Activated T-cell treated with anti-CD3 and anti-CD28 coated beads, Interleukin-2, amount 50 U/mL, for 48 hours (primary cell): Measurements from ENCODE around the gene FBLN1.
"Not testable (repeated sequence)": the region's sequence is repeated elsewhere in the genome, so short reads cannot be mapped to it uniquely, and the experiment has no call there.

Experiments
- DNase-seq, 2 experiments: peaks; one replicate each; pipeline ENCODE4 v3.0.0-alpha.2; 2020

Gene FBLN1

DNA sequence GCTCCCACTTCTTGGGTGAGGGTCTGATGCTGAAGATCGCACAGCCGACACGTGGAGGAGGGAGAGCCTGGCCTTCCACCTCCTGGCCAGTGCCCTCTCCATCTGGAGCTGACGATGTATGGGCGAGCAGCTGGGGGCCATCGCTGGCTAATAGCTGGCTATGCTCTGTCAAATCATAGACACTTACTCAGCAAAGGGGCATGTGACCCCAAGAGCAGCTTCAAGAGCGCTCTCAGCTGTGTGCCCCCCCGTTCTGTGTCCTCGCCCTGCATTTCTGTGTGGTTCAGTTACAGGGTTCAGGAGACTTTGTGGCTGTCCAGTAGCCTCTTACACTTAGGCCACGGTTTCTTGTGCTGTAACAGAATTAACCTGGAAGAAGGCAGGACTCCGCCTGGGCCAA is 26.4 kb downstream of the FBLN1 start:
- DNase-seq = no peak

DNA sequence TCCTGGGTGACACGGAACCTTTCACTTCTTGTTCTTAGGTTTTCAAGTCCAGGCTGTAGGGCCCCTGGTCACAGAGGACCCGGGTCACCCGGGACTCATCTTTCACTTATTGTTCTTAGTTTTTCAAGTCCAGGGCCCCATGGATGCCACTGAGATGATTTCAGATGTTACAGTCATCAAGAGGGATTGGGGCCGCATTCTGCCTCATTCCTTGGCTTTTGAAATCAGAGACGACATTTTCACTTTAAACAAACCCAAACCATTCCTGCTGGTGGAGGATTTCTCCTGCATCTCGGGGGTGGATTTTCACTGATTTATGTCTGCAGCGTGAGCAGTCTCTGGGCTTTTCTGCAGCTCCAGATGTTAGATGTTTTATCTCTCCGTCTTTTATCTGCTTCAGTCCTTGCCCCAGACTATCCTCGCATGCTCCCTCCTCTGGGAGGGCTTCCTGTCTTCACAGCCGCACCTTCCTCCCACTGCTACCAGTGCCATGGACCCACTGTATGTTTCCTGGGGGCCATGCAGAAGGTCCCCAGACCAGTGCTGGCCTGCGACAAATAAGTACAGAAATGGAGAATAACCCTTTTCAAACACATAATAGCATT is 27.4 kb downstream of the FBLN1 start:
- DNase-seq = no peak

DNA sequence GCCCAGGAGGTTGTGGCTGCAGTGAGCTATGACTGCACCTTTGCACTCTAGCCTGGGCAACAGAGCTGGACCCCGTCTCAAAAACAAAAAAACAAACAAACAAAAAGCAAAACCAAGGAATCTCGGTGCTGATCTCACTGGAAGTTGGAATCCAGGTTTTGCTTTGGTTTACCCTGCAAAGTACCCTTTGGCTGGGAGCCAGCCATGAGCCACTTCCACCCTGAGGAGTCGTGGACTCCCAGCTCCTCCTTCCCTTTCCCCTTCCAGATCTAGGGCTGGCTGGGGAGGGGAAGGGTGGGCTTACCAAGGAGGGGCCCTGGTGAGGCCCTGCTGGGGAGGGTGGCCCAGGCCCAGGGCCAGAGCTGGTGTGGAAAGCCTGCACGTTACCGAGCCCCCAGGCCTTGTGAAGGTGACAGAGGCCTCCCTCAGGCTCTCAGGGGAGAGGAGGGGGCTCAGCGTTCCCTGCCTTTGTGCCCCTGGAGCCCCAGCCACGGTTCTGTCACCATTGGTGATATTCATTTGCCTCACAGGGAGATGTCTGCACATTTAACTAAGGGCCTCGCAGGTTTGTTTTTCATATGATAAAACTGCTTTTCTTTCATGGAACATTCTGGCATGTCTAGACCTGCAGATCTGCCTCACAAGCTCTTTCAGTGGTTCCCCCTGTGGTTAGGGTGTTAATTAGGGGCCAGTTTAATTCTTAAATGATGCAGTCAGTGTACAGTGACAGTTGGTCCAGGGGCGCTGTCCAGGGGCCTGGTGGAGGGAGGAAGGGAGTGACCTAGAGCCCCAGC is 29.0 kb downstream of the FBLN1 start:
- DNase-seq = no peak

DNA sequence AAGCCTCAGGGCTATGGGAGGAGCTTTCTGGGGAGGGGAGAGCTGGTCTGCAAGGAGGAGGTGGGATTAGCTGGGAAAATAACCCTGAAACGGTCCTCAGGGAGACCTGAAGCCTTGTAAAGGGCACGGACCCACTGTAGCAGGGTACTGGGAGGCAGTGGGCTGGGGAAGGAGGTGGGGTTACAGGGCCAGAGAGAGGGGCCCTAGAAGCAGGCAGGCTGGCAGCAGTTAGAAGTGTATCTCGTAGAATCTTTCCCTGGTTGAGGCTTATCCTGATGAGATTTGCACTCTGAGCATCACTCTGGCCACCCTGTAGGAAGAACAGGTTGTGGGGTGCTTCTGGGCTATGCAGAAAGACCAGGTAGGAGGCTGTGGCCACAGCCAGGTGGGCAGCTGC is 29.6 kb downstream of the FBLN1 start:
- DNase-seq = no peak

DNA sequence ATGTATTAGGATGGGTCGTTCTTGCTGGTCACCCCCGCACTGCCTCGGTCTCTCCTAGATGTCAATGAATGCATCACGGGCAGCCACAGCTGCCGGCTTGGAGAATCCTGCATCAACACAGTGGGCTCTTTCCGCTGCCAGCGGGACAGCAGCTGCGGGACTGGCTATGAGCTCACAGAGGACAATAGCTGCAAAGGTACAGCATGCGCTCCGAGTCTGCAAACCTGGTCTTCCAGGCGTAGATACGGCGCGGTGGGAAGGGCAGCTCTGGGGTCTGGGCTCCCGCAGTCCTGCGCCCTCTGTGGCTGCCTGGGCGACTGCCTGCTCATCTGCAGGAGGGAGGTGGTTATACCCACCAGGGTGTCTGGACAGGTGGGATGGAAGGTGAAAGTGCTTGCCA is 31.0 kb downstream of the FBLN1 start:
- DNase-seq = no peak

DNA sequence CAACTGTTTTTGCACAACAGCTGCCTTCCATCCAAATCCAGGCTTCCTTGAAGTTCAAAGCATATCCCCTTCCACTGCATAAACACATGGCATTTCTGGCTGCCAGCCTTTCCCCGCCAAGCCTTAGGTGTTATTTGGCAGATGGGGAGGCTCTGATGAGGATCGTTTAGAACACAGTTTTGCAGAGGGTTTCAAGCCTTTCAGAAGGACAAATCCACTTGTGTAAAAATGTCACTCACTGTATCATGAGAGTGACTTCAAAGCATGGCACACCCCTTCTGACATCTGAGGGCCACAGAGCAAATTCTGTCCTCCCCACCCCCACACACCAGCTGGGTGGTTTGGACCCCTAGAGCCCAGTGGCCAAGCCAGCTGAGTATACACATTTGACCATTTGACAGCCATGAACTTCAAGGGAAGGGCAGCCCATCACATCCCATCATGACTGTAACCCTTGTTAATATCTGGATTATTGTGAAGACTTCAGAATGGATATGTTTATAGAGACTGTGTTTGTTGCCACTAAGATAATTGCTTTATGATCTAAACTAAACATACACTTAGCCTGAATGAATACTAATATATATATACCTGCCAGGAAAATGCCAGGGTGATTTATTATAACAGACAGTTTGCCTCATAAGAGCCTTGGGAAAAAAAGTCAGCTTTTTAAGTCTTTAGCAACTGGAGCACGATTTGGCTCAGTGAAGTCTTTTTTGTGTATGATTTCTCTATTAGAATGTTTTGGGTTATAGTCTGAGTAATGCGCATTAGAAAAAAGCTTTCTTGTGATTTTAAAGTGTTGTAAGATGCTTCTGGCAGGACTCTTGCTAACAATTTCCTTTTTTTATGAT is 31.9 kb downstream of the FBLN1 start:
- DNase-seq = no peak

DNA sequence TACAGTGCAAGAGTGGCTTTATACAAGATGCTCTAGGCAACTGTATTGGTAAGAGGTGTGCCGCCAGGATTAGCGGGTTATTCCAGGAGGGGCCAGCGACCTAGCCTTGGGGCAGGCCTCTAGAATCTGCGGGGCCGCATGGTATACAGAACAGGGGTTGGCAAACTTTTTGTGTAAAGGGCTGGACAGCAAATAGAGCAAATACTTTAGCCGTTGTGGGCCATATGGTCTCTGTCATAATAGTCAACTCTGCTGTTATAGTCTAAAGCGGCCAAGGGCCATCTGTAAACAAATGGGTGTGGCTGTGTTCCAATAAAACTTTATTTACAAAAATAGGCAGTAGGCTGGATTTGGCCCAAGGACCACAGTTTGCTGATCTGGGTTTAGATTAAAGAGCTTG is 32.6 kb downstream of the FBLN1 start:
- DNase-seq = no peak

DNA sequence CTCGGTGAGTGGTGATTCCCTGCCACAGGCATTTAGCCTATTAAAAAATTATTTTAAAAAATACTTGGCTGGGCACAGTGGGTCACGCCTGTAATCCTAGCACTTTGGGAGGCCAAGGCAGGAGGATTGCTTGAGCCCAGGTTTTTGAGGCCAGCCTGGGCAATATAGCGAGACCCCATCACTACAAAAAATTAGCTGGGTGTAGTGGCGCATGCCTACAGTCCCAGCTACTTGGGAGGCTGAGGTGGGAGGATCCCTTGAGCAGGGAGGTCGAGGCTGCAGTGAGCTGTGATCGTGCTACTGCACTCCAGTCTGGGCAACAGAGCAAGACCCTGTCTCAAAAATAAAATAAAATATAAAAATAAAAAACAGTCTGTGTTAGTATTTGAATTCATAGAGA is 33.2 kb downstream of the FBLN1 start:
- DNase-seq = not testable (repeated sequence)

DNA sequence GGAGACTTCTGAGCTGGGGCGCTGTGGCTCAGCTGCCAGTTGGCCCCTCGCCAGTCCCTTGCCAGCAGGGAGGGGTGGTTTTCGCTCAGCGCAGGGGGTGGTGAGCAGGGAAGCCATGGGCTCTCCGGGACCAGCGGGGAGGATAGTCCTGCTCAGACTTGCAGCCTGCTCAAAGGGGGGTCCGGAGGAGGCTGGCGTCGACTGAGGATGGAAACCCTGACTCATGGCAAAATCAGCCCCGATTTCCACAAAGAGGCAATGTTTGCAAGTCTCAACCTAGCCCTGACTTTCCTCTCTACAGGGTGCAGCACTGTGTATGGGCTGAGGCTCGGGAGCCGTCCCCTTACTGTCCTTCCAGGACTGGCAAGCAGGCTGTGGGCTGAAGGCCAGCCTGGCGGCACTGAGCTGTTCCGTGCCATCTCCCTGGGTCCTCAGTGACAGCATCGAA is 35.1 kb downstream of the FBLN1 start:
- no peak for DNase-seq

DNA sequence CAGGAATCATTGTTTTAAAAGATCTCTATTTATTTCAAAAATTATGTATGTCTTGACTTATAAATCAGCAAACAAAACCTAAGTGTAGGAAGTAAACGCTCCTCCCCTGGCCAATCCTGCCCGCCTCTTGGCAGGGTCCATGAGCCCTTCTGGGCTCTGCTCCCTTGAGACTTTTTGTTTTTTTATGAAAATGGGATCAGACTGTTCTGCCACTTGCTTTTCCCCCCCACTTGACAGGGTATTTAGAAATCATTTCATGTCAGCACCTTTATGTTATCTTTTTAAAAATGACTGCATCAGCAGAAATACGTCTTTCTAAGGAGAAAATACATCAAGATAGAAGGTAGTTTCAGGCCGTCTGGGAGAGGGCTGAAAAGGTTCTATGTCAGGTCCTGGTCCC is 35.6 kb downstream of the FBLN1 start:
- no peak for DNase-seq

DNA sequence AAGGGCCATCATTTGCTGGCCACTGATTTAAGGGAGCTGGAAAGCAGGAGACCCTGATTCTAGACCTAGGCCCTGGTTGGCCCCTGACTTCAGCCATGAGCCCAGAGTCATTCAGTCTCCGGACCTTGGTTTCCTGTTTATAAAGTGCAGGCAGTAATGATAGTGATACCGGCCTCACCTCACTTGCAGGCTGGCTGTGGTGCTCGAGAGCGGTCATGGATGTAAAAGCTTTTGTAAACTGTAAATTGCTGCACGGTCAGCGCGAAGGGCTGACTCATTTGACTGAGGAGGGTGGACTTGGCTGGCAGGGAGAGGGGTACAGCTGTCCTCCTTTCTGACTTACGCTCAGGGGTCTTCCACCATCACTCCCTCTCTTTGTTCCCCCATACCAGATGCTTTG is 37.4 kb downstream of the FBLN1 start:
- DNase-seq = no peak

DNA sequence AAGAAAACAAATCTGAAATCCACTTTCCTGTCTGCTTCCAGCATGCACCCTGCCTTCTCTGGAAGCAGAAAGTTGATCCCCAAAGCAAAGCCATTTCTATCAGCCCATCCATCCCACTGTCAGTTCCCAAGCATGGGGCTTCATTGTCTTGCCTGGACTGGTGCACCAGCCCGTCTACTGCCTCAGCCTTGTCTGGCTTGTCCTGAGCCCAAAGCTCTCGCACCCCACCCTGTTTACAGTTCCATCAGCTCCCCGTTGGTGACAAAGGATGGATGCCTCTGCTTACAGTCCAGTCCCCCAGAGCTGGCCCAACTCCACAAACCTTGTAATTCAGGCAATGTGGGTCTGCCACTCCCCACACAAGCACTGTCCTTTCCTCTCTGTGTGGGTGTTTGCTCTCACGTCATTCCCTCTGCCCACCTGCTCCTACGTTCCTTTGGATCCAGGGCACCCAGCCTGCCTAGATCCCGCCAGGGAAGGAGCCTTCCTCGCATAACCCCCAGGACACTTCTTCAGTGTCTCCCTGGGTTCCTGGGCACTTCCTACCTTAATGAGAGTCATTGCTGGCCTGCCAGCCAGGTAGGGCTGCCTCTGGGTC is 38.8 kb downstream of the FBLN1 start:
- no peak for DNase-seq

DNA sequence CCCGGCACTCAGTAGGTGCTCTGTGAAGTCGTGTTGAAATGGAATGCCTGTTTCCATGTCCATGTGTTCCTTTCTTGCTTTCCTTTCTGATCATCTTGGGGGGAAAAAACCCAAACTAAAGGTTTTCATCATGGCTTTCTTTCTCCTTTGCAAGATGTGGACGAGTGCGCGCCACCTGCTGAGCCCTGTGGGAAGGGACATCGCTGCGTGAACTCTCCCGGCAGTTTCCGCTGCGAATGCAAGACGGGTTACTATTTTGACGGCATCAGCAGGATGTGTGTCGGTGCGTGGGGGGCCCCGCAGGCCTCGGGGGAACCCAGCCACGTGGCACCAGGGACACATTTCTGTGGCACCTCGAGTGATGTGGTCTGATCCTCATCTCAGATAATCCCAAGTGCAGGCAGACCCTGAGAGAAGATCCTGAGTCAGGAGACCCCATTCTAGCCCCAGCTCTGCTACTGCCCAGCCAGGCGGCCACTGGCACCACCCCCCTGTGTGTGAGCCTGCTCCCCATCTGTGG is 39.4 kb downstream of the FBLN1 start:
- no peak for DNase-seq

DNA sequence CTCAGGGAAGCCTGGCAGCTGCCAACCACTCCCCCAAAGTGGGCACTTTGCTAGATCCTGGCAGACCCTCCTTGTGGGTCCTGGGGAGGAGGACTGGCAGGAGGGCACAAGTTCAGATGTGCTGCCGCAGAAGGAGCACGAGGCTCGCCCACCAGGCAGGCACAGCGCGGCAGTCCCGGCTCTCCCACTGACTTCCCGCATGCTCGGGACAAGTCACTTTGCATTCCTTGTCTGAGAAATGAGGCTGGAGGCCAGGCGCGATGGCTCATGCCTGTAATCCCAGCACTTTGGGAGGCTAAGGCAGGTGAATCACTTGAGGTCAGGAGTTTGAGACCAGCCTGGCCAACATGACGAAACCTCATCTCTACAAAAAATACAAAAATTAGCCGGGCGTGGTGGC is 40.1 kb downstream of the FBLN1 start:
- not testable (repeated sequence) for DNase-seq

DNA sequence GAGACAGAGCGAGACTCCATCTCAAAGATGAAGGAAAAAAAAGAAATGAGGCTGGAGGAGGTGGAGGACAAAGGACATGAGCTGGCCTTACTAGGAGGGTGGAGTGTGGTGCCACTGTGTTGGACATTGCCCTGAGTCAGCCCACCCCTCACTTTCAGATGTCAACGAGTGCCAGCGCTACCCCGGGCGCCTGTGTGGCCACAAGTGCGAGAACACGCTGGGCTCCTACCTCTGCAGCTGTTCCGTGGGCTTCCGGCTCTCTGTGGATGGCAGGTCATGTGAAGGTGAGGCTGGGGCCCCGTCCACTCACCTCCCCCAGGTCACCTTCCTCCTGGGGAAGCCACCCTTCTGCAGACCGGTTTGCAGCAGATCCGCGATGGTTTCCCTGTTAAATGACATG is 40.6 kb downstream of the FBLN1 start:
- DNase-seq = no peak

DNA sequence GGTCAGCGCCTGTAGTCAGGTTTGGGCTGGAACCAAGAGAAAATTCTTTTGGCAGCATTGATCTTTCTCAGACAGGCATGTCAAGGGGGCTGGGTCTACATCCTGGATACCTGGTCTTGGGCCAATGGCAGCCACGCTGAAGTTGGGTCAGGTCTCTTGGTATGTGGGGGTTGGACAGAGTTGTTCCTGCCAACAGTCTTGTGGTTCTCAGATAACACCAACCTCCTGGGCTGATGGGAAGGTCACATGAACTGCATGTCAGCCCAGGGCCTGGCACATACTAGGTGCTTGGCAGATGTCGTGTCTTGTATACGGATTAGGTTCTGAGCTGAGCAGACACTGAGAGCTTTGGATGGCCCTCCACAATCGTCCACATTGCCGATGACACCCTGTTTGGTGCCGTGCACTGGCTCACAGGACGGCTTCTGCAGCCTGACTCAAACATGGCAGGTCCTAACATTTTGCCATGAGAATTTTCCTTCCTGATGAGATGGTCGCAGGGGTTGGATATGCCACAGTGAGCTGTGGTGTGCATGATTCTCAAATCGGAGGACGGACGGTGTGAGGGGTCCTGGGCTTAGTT is 42.0 kb downstream of the FBLN1 start:
- DNase-seq = no peak

DNA sequence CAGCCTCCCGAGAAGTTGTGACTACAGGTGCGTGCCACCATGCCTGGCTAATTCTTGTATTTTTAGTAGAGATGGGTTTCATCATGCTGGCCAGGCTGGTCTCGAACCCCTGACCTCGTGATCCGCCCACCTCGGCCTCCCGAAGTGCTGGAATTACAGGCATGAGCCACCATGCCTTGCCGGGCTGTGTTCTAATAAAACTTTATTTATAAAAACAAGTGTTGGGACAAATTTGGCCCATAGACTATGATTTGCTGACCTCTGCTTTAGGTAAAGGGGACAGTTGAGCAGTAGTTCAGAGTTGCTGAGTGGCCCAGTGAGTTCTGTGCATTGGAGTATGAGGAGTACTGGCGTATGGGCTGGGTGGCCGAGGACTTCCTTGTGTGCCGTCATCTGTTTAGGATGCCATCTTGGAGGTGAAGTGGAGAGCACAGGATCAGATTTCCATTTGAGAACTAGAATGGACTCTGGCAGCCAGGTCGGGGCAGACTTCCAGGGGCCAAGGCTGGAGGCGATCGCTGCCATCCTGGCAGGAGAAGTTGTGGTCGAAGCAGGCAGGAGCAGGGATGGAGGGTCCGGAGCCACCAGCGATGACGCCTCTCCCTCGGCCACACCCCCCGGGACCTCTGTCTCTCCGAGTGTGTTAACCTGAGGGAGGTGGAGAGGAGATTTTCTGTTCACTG is 43.8 kb downstream of the FBLN1 start:
- DNase-seq = no peak

DNA sequence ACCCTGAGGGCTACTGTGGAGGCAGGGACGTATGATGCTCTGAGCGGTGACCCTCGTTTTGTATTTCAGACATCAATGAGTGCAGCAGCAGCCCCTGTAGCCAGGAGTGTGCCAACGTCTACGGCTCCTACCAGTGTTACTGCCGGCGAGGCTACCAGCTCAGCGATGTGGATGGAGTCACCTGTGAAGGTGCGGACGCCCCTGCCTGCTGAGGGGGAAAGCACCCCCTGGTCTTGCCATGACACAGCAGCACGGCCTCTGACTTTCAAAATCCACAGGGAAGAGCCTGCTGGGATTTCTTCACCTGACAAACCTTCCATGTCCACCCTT is 44.3 kb downstream of the FBLN1 start:
- no peak for DNase-seq

DNA sequence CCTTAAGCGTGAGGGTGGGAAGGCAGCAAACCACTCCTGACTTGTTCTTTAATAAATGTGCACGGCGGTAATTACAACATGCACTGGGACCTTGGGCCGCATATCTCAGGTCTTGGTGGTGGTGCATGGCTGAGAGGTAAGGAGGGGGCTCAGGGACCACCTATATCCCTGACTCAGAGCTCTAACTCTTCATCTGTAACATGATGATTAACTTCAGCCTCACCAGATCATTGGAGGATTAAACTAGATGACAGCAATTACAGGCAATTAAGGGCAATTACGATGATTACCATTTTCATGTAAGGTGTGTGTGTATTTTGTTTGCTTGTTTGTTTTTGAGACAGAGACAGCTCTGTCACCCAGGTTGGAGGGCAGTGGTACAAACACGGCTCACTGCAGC is 45.0 kb downstream of the FBLN1 start:
- no peak for DNase-seq

DNA sequence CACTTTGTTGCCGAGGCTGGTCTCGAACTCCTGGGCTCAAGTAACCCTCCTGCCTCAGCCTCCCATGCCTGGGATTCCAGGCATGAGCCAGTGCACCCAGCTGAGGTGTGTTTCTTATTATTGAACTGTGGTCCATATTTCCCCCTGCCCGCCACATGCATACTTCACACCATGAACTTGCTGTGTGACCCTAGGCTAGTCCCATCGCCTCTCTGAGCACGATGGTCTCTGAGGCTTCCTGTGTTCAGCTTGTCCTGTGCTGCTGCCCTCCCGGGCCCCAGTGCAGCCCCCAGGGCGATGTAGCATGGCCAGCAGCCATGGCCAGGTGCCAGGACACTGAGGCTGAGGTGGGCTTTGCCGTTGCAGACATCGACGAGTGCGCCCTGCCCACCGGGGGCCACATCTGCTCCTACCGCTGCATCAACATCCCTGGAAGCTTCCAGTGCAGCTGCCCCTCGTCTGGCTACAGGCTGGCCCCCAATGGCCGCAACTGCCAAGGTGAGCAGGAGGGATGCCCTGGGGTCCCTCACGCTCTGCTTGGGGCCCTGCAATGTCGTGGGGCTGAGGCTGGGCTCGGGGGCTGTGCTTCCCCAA is 45.7 kb downstream of the FBLN1 start:
- DNase-seq = no peak

DNA sequence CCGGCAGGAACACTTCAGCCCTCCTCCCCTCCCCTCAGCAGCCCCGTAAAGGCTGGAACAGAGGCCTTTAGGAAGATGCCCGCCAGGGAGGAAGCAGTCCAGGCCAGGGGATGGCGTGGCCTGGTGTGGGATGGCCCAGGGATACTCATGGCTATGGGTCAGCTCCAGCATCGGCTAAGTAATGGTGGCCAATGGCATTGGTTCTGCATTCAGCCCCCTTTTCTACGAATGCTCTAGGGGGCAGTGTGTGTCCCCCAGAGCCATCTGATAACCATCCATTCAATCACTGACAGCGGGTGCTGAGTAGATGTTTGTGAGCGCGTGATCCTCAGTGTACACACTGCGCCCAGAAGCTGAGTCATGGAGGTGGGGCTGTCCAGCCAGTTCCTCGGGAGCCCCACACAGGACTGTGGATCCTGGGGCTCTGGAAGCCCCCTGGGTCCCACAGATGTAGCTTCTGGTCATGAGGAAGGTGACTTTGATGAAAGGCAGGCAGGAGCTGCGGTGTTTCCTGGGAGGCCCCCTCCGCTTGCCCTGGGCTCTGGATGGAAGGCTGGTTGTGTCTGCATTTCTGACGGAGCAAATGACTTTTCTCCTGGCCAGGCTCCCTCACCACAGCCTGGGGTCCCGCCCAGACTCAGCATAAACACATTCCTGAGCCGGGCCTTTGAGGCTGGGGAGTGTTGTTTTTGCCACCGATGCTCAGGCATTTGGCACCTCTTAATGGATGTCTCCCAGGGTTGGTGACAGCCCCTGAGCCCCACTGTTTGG is 46.5 kb downstream of the FBLN1 start:
- DNase-seq = no peak
